ENCODE results near the gene COP1.

COP1 gene

DNA sequence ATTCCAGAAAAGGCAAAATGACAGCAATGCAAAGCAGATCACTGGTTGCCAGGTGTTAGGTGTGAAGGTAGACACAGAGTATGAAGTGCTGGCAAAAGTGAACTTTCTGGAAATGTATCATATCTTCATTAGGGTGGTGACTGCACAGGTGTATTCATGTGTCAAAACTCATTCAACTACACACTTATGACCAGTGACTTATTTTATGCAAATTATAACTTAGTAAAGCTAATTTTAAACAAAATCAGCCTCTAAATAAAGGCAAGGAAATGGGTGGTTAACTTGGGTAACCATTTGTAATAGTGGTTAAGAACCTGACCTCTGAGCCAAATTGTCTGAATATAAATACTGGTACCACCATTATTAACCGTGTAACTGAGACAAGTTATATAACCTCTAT, 7.4 kb downstream of the COP1 start:
- no peak for DNase-seq (ENCODE audit: low read depth, low spot score)

DNA sequence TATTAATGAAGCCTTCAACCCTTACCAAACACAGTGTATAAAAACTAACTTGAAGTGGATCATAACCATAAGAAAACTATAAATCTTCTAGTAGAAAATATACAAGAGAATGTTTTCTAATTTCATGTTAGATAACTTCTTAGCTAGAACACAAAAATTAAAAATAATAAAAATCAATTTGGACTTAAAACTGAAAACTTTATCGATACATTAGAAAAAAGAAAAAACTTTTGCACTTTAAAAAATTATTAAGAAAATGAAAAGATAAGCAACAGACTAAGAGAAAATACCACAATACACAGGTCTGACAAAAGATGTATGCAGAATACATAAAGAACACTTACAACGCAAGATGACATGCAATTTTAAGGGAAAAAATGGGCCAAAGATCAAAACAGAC, 8.7 kb downstream of the COP1 start:
- no peak for DNase-seq (ENCODE audit: low read depth, low spot score)

DNA sequence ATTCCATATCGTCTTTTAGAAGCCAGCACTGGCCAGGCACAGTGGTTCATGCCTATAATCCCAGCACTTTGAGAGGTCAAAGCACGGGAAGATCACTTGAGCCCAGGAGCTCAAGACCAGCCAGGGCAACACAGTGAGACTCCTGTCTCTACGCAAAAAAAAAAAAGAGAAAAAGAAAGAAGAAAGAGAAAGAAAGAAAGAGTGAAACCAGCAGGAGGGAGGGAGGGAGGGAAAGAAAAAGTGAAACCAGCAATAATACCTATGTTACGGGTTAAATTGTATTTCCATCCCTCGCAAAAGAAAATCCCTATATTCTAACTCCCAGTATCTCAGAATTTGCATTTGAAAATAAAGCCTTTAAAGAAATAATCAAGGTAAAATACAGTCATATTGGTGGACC, 10.4 kb downstream of the COP1 start:
- DNase-seq (ENCODE audit: low read depth, low spot score), result no peak

DNA sequence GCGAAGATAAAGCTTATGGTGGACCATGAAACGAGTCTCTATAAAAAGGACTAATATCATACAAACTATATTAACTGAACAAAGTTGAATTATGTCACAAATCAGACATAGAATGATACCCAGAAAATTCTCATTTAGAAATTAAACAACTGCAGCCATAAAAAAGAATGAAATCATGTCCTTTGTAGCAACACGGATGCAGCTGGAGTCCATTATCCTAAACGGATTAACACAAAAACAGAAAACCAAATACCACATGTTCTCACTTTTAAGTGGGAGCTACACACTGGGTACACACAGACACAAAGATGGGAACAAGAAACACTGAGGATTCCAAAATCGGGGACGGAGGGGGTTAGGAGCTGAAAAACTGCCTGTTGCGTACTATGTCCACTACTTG, 11.5 kb downstream of the COP1 start:
- no peak for DNase-seq (ENCODE audit: low read depth, low spot score)

DNA sequence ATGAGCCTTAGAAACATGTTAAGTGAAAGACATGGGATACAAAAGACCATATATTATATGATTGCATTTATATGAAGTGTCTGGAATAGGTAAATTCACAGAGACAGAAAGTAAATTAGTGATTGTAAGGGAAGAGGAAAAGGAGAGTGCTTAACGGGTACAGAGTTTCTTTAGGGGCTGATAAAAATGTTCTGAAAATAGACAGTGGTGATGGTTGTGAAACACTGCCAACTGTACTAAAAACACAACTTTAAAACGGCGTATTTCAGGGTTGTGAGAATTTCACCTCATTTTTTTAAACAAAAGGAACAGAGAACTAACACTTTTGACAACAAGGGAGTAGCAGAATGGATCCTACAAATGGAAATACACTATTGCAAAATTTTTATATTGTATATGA, 13.4 kb downstream of the COP1 start:
- DNase-seq (ENCODE audit: low read depth, low spot score), result no peak

DNA sequence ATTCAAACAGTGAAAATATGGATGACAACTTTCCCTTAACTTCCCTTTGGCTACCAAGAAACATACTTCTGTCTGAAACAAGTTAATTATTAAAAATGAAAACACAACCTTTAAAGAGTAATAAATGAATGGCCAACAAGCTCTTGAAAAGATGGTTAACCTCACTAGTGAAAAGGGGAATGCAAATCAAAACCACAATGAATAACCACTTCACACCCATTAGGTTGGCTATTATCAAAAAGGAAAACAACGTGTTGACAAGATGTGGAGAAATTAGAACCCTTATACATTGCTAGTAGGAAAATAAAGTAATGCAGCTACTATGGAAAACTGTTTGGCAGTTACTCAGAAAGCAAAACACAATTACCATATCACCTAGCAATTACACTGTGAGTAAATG, 14.1 kb downstream of the COP1 start:
- DNase-seq (ENCODE audit: low read depth, low spot score), result no peak

DNA sequence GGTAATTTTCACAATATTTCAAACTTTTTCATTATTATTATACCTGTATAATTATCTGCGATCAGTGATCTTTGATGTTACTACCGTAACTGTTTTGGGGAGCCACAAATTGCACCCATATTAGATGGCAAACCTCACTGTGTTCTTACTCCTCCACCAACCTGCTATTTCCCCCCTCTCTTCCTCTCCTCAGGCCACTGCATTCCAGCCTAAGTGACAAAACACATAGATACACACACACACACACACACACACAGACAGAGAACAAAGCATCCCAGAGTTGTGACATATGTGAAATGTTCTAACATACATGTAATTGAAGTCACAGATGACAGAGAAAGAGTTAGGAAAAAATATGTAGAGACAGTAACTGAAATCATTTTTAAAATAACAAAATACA, 18.5 kb downstream of the COP1 start:
- no peak for DNase-seq (ENCODE audit: low read depth, low spot score)

DNA sequence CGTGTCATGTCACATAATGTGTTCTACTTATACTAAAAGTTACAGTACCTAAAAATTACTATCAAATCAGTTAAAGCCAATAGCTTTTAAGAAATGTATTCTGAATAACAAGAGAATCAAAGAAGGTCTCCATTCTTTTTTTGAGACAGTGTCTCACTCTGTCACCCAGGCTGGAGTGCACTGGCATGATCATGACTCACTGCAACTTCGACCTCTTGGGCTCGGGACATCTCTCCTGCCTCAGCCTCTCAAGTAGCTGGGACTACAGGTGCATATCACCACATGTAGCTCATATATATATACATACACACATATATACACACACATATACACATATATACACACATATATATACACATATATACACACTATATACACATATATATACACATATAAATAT, 20.1 kb downstream of the COP1 start:
- DNase-seq (ENCODE audit: low read depth, low spot score), result no peak

DNA sequence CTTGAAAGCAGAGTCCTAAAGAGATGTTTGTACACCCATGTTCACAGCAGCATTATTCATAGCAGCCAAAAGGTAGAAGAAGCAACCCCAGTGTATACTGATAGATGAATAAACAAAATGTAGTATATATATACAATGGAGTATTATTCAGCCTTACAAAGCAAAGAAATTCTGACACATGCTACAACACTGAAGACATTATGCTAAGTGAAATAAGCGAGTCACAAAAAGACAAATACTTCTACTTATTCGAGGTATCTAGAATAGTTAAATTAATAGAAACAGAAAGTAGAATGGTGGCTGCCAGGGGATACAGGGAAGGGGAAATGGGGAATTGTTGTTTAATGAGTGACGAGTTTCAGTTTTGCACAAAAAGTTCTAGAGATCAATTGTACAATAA, 23.5 kb downstream of the COP1 start:
- no peak for DNase-seq (ENCODE audit: low read depth, low spot score)

DNA sequence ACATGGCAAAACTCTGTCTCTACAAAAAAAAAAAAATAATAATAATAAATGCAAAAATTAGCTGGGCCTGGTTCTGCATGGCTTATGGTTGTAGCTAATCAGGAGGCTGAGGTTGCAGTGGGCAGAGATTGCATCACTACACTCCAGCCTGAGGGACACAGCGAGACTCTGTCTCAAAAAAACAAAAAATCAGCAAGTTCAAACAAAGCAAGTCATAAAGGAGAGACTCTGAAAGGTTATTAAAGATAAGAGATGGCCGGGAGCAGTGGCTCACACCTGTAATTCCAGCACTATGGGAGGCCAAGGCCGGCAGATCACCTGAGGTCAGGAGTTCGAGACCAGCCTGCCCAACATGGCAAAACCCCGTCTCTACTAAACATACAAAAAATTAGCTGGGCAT, 28.8 kb downstream of the COP1 start:
- DNase-seq (ENCODE audit: low read depth, low spot score), result no peak

DNA sequence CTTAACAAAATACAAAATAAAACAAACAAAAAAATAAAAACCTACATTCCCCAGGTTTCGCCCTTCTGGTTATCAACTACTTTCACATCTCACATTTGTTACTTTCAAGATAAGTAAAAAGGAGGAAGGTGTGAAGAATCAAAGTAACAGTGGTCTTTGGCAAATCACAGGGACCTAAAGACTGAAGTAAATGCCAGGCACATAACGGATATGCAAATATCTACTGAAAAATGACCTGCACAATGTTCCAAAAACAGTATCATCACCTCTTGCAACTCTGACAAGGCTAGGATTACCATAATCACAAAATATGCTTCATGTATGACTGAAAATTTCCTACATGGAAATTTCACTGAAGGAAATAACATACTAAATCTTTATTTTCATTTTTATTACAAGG, 29.3 kb downstream of the COP1 start:
- no peak for DNase-seq (ENCODE audit: low read depth, low spot score)

DNA sequence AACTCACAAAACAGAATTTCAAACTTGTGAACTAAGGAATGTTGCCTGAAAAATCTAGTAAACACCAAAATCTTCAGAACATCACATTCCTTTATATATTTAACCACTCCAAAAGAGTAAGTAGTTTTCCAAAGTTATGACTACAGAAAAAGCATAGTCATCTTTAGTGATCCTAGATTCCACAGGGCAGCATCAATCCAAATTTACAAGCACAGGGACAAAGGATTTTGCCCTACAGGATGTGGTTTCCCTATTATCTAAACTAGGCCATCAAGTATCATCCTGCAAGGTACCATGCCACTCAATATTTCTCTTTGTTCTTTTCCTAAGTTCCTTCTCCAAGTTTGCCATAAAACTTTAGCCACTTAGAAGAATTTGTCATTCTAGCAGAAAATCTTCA, 33.0 kb downstream of the COP1 start:
- no peak for DNase-seq (ENCODE audit: low read depth, low spot score)

DNA sequence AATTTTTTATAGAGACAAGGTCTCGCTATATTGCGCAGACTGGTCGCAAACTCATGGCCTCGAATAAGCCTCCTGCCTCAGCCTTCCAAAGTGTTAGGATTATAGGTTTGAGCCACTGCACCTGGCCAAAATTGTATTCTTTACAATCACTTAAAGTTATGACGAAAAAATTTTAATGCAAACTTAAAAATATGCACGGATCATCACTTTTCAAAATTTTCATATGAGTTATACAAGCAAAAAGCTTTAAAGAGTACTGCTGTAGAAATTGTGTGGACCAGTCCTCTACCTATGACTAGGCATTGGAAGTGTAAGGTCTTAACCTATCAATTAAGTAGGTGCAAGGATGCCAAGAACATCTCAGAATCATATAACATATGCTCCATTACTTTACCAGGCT, 34.9 kb downstream of the COP1 start:
- no peak for DNase-seq (ENCODE audit: low read depth, low spot score)

DNA sequence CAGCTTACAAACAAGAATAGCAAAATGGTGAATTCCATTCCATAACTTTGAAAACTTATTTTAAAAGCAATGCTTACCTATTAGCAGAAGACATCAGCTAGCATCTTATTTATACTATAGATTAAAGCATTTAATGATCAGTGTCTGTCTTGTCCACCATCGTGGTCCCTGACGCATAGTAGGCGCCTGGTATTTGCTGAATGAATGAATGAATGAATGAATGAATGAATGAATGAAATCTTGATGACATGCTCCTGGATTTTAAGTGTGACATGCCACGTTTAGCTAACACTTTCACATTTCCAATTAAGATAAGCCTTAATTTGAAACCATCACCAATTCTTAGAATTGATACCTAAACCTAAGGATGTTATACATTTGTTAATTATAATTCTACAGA, 39.9 kb downstream of the COP1 start:
- DNase-seq (ENCODE audit: low read depth, low spot score), result no peak

DNA sequence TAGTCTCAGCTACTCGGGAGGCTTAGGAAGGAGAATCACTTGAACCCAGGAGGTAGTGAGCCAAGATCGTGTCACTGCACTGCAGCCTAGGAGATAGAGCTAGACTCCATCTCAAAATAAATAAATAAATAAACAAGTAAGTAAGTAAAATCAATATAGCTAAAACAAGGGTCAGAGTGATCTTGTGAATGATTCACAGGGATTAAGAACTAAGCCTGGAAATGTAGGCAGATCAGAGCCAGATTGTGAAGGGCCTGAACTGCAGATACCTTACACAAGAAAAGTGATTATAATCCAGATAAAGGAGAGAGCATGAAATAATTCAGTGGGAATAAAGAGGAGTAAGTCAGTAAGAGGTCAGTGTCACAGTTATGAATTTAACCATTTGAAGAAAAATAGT, 41.5 kb downstream of the COP1 start:
- no peak for DNase-seq (ENCODE audit: low read depth, low spot score)

DNA sequence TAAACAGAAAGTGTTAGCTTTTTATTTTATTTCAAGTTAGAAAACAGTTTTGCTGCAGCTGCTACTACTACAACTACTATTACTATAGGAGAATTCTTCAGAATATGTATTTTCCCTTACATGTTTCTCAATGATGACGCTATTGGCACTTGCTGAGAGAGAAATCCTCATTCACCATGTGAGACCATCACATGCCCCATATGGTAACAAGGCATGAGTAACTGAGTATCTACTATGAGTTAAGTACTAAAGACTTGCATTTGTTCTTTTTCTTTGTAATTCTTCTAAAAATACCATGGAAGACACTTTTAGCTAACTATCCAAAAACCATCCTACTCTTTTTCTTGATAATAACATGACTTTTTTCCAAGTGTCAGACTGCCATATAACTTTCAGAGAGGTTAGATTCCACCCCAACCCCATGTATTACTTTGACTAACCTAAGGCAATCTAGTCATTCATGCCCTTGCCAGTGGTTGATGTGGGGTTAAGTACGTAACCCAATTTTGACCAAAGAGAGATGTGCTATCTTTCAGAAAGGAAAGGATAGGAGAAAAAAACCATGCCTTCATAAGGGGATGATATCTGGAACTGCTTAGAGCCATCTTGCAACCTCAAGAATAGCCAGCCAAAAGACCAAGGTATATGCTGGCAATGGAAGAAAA, 42.9 kb downstream of the COP1 start:
- no peak for DNase-seq (ENCODE audit: low read depth, low spot score)

DNA sequence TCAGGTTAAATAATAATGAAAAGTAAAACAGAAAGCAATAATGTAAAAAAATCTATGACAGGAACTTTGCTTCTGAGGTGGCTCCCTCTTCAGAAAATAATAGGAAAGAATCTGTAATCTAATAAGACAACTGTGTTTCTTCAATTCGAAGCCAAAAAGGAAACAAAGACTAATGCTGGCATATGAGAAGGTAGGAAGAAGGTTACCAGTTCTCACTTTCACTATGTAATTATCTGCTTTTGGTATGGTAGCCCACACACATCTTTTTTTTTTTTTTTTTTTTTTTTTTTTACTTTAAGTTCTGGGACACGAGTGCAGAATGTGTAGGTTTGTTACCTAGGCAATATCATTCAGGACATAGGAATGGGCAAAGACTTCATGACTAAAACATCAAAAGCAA, 47.1 kb downstream of the COP1 start:
- no peak for DNase-seq (ENCODE audit: low read depth, low spot score)

DNA sequence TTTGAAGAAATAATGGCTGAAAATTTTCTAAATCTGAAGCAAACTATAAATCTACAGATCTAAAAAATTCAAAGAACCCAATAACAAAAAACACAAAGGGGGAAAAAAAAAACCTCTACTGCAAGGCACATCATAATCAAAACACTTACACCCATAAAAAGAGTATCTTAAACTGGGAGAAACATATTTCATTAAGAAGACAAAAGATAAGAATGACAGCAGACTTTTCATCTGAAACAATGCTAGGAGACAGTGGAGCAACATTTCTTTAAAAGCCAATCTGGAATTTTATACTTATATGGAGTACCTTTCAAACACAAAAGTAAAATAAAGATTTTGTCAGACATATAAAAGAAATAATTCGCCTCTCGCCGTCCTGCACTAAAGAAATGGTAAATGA, 49.1 kb downstream of the COP1 start:
- DNase-seq (ENCODE audit: low read depth, low spot score), result no peak

DNA sequence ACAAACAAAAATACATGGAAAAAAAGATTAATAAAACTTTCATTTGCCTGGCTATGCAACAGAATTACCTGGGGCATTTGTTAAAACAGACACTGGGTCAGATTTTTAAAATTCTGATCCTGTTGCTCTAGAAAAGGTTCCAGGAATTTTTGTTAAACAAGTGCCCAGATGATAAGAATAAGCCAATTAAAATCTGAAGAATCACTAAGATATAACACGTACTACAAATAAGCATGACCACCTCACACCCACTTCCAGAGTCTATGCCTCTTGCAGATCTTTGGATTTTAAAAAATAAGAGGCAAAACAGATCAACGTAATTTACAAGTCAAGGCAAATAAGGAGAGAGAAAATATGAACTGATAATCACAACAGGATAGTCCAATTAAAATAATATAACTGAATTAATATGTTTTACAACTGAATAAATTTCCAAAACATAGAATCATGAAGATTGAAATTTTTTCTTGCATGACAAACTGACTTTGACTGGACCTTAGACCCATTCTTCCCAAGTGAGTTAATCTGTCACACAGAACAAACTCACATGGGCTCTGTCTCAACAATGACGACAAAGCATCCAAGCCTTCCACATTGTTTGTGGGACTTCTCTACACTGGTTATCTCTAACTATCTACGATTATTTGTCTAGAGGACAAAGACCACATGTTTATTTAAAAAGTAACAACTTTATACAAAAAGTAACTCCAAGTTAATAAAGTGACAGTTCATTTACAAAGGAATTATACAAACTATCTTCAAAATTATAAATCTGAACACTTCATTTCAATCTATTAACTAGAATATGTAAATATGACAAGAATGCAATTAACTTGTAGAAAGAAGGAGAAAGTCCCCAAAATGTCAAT, 56.9 kb downstream of the COP1 start:
- DNase-seq (ENCODE audit: low read depth, low spot score), result no peak

DNA sequence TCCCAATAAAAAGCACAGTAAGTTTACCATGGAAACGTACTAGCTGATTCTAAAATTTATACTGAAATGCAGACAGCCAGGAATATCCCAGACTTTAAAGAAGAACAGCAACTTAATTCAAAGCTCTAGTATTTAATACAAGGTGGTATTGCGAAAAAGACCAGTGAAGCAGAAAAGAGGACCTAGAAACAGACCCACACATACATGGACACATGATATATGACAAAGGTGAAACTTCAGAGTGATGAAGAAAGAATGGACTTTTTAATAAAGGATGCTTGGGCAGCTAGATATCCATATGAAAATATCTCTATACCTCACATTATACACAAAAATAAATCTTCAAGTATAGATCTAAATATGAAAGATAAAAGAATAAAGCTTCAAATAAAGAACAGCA, 62.6 kb downstream of the COP1 start:
- no peak for DNase-seq (ENCODE audit: low read depth, low spot score)

DNA sequence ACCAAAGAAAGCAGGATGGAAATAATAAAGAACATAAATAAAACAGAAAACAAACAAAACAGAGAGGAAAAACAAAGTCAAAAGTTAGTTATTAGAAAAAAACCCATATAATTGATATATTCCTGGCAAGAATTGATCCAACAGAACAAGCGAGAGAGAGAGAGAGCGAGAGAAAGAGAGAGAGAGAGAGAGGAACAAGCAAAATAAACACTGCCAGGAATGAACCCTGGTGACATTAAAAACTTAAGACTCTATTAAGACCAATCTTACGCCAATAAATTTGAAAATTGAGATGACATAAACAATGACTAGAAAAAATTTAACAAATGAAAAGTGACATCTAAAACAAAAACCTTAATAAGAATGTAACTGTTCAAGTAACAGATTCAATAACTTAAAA, 64.1 kb downstream of the COP1 start:
- DNase-seq (ENCODE audit: low read depth, low spot score), result no peak

DNA sequence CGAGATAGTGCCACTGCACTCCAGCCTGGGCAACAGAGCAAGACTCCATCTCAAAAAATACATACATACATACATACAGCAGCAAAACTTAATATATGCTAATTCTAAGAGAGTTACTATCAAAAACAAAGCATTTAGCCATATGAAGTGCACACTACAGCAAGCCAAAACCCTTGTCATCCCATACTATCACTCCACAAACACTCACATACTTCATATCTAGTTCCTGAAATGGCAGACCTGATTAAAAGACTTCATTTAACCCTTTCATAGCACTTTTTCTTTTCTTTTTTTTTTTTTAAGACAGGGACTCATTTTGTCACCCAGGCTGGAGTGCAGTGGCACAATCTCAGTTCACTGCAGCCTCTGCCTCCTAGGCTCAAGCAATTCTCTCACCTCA, 65.6 kb downstream of the COP1 start:
- DNase-seq (ENCODE audit: low read depth, low spot score), result no peak

DNA sequence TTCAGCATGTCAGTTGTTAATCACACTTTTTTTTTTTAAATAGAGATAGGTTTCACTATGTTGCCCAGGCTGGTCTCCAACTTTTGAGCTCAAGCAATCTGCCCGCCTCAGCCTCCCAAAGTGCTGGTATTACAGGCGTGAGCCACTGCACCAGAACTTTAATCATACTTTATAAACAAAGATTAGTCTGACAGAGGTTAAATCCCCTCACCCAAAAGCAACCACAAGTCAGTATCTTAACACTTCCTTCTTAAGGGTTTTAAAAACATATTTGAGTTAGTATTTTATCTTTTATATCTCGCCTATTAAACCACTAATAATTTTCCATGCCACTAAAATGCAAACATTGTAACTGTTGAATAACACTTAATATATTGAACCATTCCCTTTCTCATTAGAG, 70.2 kb downstream of the COP1 start:
- DNase-seq (ENCODE audit: low read depth, low spot score), result no peak

DNA sequence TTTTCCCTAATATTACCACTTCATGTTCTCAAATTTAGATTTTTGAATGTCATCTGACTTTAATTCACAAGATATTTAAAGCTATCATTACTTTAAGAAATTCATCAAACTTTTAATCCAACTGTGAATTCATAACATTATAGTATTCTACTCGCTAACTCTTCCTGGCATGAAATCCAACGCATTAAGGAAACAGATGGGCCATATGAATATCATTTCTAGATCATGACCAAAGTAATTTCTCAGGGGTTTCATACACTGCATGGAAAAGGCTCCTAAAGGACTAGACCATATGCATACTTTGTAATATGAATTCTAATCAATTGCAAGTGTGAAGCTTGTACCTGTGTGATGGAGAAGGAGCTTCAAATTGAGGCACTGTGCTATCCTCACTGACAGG, 72.4 kb downstream of the COP1 start:
- DNase-seq (ENCODE audit: low read depth, low spot score), result no peak
